ENCODE data around the gene ABCA3. TPM values are rescaled to one million over a fixed set of nuclear protein-coding genes. Genes with fewer than 3 reads are reported as not detected.
"Not testable (repeated sequence)": the region's sequence is repeated elsewhere in the genome, so short reads cannot be mapped to it uniquely, and the experiment has no call there.

ABCA3 gene
- 0.20 and 0.60 TPM in 2 replicates for total RNA-seq (2014; rRNA removed; shearing (Covaris generic))

DNA sequence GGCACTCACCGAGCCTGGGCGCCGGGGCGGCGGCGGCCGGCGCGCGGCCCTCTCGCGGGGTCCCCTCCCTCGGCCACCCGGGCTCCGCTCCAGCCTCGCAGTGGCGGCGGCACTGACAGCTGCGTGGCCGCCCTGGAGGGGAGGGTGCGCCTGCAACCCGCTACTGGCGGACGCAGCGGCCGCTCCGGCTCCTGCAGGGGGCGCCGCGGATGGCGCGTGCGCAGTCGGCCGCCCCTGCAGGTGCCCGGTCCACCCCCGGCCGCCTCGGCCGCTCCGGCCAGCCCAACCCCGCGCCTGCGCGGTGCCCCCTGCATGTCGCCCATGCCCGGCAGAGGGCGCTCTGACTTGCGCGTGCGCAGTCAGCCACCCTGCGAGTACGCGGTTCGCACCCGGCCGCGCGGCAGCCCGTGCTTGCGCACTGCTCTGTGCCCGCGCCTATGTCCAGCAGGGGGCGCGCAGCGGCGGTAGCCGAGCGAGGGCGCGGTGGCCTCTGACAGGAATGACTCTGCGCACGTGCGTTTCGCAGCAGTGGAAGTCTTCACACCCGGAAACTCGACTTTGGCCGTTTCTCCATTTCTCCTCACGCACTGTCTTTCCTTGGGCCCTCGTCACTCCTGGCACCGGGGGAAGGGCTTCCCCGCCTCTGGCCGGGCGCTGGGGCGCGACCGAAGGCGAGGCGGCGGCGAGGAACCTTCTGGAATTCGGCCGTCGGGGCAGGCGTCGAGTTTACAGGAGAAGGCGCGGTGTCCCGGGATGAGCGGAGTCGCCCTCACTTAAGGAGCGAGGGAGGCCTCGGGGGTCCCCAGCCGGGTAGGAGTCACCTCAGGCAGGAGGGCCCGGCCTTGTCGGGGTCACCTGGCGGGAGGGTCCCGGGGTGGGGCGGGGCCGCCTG lies at the start of gene ABCA3:
Gene ABCA3 (minus strand): TSS at position 165 of the 892 bp plus-strand sequence. CDS start 14,262 bp downstream, outside the sequence.
- DNase-seq (ENCODE audit: low read depth) = peak; percentile 66

- DNase-seq (ENCODE audit: low read depth) = peak; percentile 69
Observed at GRCh38 chr16:2388875-2389433, 48.4 kb upstream of the ABCA3 start.

DNA sequence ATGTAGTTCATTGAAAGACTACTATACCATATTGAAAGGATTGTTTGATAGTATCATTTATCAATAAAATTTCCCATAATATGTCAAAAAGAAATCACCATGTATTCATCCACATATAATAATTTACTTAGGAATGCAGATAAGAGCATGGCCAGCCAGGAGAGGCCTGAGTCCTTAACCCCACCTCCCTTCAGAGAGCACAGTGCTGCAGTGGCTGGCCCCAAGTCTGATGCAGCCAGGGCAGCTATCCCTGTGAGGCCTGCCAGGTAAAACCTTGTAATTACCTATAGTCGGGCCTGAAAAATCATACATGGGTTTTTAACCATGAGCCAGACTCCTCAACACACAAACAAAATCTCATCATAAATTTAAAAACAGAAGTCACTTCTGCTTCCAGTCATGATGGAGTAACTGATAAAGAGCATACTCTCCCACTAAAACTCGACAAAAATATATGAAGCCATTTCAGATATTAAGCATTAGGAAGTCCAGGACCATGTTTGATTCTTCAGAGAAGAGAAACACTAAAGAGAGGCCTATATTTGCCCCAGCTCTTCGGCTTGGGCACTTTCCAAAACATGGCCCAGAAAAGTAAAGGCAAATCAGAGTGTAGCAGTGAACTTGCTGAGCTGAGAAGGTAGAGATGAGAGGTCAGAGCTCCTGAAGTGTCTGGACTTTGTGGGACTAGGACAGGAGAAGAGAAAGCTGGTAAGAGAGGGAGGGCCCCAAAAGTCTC lies 47.8 kb upstream of the ABCA3 start:
- DNase-seq (ENCODE audit: low read depth) = no peak

DNA sequence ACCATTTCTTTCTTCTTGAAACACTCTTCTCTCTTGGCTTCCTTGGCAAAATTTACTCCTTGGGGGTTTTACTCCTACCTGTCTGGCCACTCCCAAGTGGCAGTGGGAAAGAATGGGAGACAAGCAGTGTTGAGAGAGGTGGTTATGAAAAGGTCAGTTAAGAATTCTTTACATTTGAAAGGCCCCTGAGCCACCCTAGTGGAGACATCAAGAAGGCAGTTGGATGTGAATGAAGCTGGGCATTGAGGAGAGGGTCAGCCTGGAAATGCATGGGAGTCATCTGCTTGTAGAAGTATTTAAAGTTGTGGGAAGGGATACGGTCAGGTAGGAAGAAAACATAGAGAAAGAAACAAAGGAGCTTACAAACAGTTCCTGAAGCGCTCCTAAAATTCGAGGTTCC lies 46.5 kb upstream of the ABCA3 start:
- DNase-seq (ENCODE audit: low read depth) = no peak

- DNase-seq (ENCODE audit: low read depth) = not testable (repeated sequence)
Observed at GRCh38 chr16:2385982-2386381, 45.5 kb upstream of the ABCA3 start.

GRCh38 chr16:2385190-2385836 lies 44.8 kb upstream of the ABCA3 start:
- no peak for DNase-seq (ENCODE audit: low read depth)

- no peak for DNase-seq (ENCODE audit: low read depth)
Observed at GRCh38 chr16:2384426-2384825, 43.9 kb upstream of the ABCA3 start.

DNA sequence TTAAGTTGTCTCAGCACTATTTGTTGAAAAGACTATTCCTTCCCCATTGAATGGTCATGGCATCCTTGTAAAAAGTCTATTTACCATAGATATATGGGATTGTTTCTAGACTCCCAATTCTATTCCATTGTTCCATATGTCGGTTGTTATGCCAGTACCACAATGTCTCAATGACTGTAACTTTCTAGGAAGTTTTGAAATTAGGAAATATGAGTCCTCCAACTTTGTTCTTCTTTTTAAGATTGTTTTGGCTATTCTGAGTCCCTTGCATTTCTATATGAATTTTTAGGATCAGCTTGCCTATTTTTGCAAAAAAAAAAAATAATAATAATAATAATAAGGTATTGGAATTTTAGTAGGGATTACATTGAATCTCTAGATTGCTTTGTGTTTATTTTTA lies 43.0 kb upstream of the ABCA3 start:
- DNase-seq (ENCODE audit: low read depth) = no peak

GRCh38 chr16:2374644-2375043 lies 34.1 kb upstream of the ABCA3 start:
- DNase-seq (ENCODE audit: low read depth) = no peak

- DNase-seq (ENCODE audit: low read depth) = no peak
Observed at GRCh38 chr16:2373176-2373575, 32.6 kb upstream of the ABCA3 start.

DNA sequence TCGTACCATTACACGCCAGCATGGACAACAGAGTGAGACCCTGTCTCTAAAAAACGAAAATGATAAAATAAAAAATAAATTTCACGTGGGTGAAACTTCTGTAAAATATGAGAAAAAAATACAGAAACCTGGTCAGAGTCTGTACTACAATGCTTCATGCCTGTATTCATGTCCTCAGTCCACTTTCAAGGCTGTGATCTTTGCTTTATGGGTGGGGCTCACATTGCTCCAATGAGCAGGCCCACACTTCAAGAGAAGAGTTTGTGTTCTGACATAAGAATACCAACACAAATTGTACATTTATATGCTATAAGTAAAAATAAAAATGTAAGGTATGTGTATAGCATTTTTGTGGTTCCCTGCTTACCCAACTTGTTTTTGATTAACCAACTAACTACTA lies 32.2 kb upstream of the ABCA3 start:
- DNase-seq (ENCODE audit: low read depth) = no peak

DNA sequence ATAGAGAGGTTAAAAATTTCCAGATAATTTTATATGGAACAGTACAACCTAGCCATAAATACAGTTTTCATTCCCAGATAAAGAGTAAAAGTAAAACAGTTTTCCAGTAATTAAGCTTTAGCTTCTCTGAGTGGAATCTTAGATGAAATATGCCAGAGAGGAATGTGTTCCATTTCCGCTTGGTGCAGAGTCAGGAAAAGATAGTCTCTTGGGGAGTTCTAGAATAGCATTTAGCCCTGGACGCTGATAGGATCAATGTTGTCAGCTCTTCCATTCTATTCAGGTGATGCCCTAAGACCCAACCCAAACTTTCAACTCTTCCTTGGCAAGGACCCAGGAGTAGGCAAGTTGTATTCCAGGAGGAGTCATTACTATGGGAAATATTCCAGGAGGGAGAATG lies 30.9 kb upstream of the ABCA3 start:
- DNase-seq (ENCODE audit: low read depth) = no peak

- no peak for DNase-seq (ENCODE audit: low read depth)
Observed at GRCh38 chr16:2370721-2371120, 30.2 kb upstream of the ABCA3 start.

GRCh38 chr16:2366660-2367309 lies 26.3 kb upstream of the ABCA3 start:
- no peak for DNase-seq (ENCODE audit: low read depth)

GRCh38 chr16:2365397-2366294 lies 25.1 kb upstream of the ABCA3 start:
- peak; percentile 15 for DNase-seq (ENCODE audit: low read depth)

GRCh38 chr16:2364638-2365210 lies 24.2 kb upstream of the ABCA3 start:
- DNase-seq (ENCODE audit: low read depth) = no peak

DNA sequence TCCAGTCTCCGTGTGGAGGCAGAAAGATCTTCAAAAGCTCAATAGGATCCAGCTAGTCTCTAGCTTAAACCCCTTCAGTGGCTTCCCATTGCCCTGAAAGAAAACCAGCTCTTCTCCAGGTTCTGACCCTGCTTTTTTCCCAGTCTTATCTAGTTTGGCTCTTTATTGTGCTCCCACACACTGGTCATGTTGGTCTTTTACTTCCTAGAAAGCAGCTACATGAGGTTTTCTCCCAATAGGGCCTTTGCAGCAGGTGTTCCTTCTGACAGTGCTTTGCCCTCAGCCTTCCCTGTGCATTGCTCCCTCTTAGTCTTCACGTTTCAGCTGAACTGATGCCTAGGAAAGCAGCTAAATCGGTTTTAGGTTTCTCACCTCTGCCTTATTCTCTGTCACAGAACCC lies 21.7 kb upstream of the ABCA3 start:
- no peak for DNase-seq (ENCODE audit: low read depth)

GRCh38 chr16:2361129-2361528 lies 20.6 kb upstream of the ABCA3 start:
- no peak for DNase-seq (ENCODE audit: low read depth)

GRCh38 chr16:2359919-2360318 lies 19.4 kb upstream of the ABCA3 start:
- DNase-seq (ENCODE audit: low read depth) = no peak

GRCh38 chr16:2358811-2359210 lies 18.3 kb upstream of the ABCA3 start:
- no peak for DNase-seq (ENCODE audit: low read depth)
